Measurements from ENCODE around the gene RNF11. TPM values are rescaled to one million over a fixed set of nuclear protein-coding genes. Genes with fewer than 3 reads are reported as not detected.

Gene RNF11
- total and polyA plus RNA-seq, 2 of the 8 experiments (the other 6 are each of a cell fraction or from before 2014, with no cell fraction given): 49.6 to 54.2 TPM

GRCh38 chr1:51266791-51267190, 30.7 kb downstream of the RNF11 start:
- TF ChIP-seq HDAC6 (IDR thresholded peaks at IDR 0.05; ENCODE audit: low read depth, low read length) (no peak), NRF1 (IDR thresholded peaks at IDR 0.05; ENCODE audit: low read depth, low read length) (no peak), ATF2 (IDR thresholded peaks at IDR 0.05; ENCODE audit: low read length) (no peak), RFX5 (IDR thresholded peaks at IDR 0.05; ENCODE audit: borderline replicate concordance, low read depth, low read length) (no peak), JUND (IDR thresholded peaks at IDR 0.05; ENCODE audit: low read length) (no peak), JUN (IDR thresholded peaks at IDR 0.05; ENCODE audit: low read depth, low read length) (no peak), GTF2F1 (IDR thresholded peaks at IDR 0.05; ENCODE audit: borderline replicate concordance, low read depth, low read length) (no peak), EGR1 (IDR thresholded peaks at IDR 0.05; ENCODE audit: borderline replicate concordance, low read depth, low read length) (no peak), RXRA (IDR thresholded peaks at IDR 0.05; ENCODE audit: insufficient read depth, low read depth, low read length) (no peak), POLR2A (IDR thresholded peaks at IDR 0.05; ENCODE audit: control extremely low read depth in 1 of 2, low read depth in 2 of 2, low read length in 2 of 2) (no peak)
- no peak for FAIRE-seq
- no peak for DNase-seq (ENCODE audit: low read depth in 1 of 2, low spot score in 2 of 2)

More at GRCh38 chr1:51266791-51267190, 30.7 kb downstream of the RNF11 start:
- H2BK5ac ChIP-seq (ENCODE audit: low read depth, low read length): no peak overlapping the region
- H3K4me1 ChIP-seq (replicated peaks in 1 of 4; ENCODE audit: control insufficient read depth in 3 of 4, insufficient read depth in 4 of 4, low read length in 3 of 4): peaks cover 0 to 6% (median 0%) of the 10 kb centered on the region in 4 experiments; a peak in 1 of 7 replicates
- no peak overlapping the region for H3K4ac ChIP-seq (replicated peaks; ENCODE audit: insufficient read length, low read depth, low read length)
- 98% methylated on average over 4 of the region's 4 CpGs; no CpG with 5 or more reads in 1 of the 2 experiments for WGBS, 2 experiments (ENCODE audit: extremely low coverage in 1 of 2, insufficient coverage in 1 of 2, insufficient read length in 1 of 2, insufficient replicate concordance in 2 of 2, low coverage in 1 of 2, low lambda C conversion rate in 2 of 2, missing lambda C conversion rate in 1 of 2)
- no peak overlapping the region for H2BK20ac ChIP-seq (ENCODE audit: low read length)
- no peaks in the 10 kb centered on the region for H3K9me3 ChIP-seq (ENCODE audit: insufficient read depth in 2 of 2, low read depth in 1 of 2, low read length in 1 of 2)
- H3K14ac ChIP-seq (ENCODE audit: insufficient read length): no peak overlapping the region
- H4K20me1 ChIP-seq (replicated peaks in 1 of 2; ENCODE audit: control insufficient read depth in 1 of 2, insufficient read depth in 2 of 2, low read length in 2 of 2): peaks cover 2 to 5% of the 10 kb centered on the region in 2 experiments
- H2AFZ ChIP-seq (ENCODE audit: low read length): no peak overlapping the region
- no peak overlapping the region for H3K23ac ChIP-seq (ENCODE audit: insufficient read length)
- peaks cover 0 to 8% (median 2%) of the 10 kb centered on the region in 4 experiments; a peak in 2 of 8 replicates for H3K36me3 ChIP-seq (ENCODE audit: control insufficient read depth in 2 of 4, insufficient read depth in 4 of 4, low read length in 3 of 4)
- no peak overlapping the region for H3K18ac ChIP-seq (ENCODE audit: extremely low read depth, low read length)
- no peak overlapping the region for H2AK5ac ChIP-seq (ENCODE audit: low read depth, low read length)
- no peak overlapping the region for H3K9ac ChIP-seq (replicated peaks in 1 of 4; ENCODE audit: extremely low read depth in 1 of 4, low read depth in 3 of 4, low read length in 3 of 4)
- H2BK15ac ChIP-seq (ENCODE audit: low read length): no peak overlapping the region
- no peak overlapping the region for H3K56ac ChIP-seq (replicated peaks; ENCODE audit: insufficient read length, low read depth, low read length)
- H3K4me2 ChIP-seq (ENCODE audit: insufficient read depth in 1 of 2, low read depth in 2 of 2, low read length in 2 of 2): no peak overlapping the region
- no peak overlapping the region for H4K5ac ChIP-seq (ENCODE audit: insufficient read length, low read depth, low read length)
- ChIA-PET CTCF (ENCODE audit: partially characterized antibody) (no interaction called here), POLR2A (ENCODE audit: partially characterized antibody) (no interaction called here)
- H2BK120ac ChIP-seq (replicated peaks; ENCODE audit: low read depth, low read length): no peak overlapping the region
- no peak overlapping the region for H2BK12ac ChIP-seq (ENCODE audit: low read depth, low read length)
- peaks cover 0 to 20% of the 10 kb centered on the region in 2 experiments; a peak in 1 of 4 replicates for H3K79me2 ChIP-seq (ENCODE audit: control insufficient read depth in 1 of 2, insufficient read depth in 2 of 2, low read length in 2 of 2)
- H3K27ac ChIP-seq (ENCODE audit: low read depth, low read length): no peak overlapping the region
- H3K79me1 ChIP-seq (ENCODE audit: low read depth, low read length): peaks cover 2% of the 10 kb centered on the region
- no peaks in the 10 kb centered on the region for H3K27me3 ChIP-seq (replicated peaks in 1 of 4; ENCODE audit: control insufficient read depth in 3 of 4, extremely low read depth in 1 of 4, insufficient read depth in 3 of 4, low read length in 3 of 4)
- H3K4me3 ChIP-seq (ENCODE audit: extremely low read depth in 1 of 4, insufficient read depth in 2 of 4, low read depth in 3 of 4, low read length in 4 of 4): no peak overlapping the region
- no peaks in the 10 kb centered on the region for H3K23me2 ChIP-seq (ENCODE audit: low read depth, low read length)
- H4K8ac ChIP-seq (ENCODE audit: extremely low read depth, insufficient read depth, low read length): no peak overlapping the region
- no peak overlapping the region for H4K91ac ChIP-seq (replicated peaks; ENCODE audit: insufficient read length, low read length)
